Endothelial cell of umbilical vein (primary cell): Measurements from ENCODE around the gene ABCD1.

Experiments
- CTCF ChIP-seq, 2 donors: IDR thresholded peaks; 1 replicate in 1 of 2; 2 replicates in 1 of 2; pipeline ENCODE4 v1.5.1; 2011; ENCODE audit warnings: low read length in 2 of 2, mild to moderate bottlenecking in 2 of 2, moderate library complexity in 2 of 2, control low read depth in 1 of 2, inconsistent platforms in 1 of 2, low read depth in 1 of 2; ENCODE audit not compliant: insufficient read depth in 1 of 2; ENCODE audit errors: extremely low read depth in 1 of 2
- EZH2 ChIP-seq: IDR thresholded peaks from 2 replicates; pipeline ENCODE4 v1.6.1; 2012; ENCODE audit warnings: borderline replicate concordance, low read depth, mild to moderate bottlenecking, moderate library complexity, low read length, inconsistent platforms; ENCODE audit not compliant: severe bottlenecking
- FOS ChIP-seq: IDR thresholded peaks from 2 replicates; pipeline ENCODE4 v1.6.1; 2011; ENCODE audit warnings: mild to moderate bottlenecking, low read length, moderate library complexity, borderline replicate concordance; ENCODE audit not compliant: insufficient read depth
- GATA2 ChIP-seq: IDR thresholded peaks from 2 replicates; pipeline ENCODE4 v1.7.0; 2011; ENCODE audit warnings: low read depth, mild to moderate bottlenecking, moderate library complexity, mixed read lengths, low read length; ENCODE audit not compliant: insufficient read length, insufficient read depth
- JUN ChIP-seq: IDR thresholded peaks from 2 replicates; pipeline ENCODE4 v1.6.1; 2011; ENCODE audit warnings: borderline replicate concordance, low read depth; ENCODE audit not compliant: insufficient read length, insufficient read depth
- MAX ChIP-seq: IDR thresholded peaks from 2 replicates; pipeline ENCODE4 v1.6.1; 2011; ENCODE audit not compliant: insufficient read depth, insufficient read length
- MYC ChIP-seq: IDR thresholded peaks from one replicate; pipeline ENCODE4 v1.6.1; 2011; ENCODE audit warnings: mild to moderate bottlenecking, low read depth, low read length
- POLR2A ChIP-seq: IDR thresholded peaks from 2 replicates; pipeline ENCODE4 v1.6.1; 2012; ENCODE audit warnings: low read depth, mild to moderate bottlenecking, control low read depth, low read length
- POLR2AphosphoS5 ChIP-seq: IDR thresholded peaks from 2 replicates; pipeline ENCODE4 v1.6.1; 2012; ENCODE audit warnings: low read depth, mild to moderate bottlenecking, control low read depth, low read length, moderate library complexity; ENCODE audit not compliant: insufficient read depth

GRCh38 chrX:153725832-153726285, 1.2 kb downstream of the ABCD1 start:
- TF ChIP-seq CTCF (IDR thresholded peaks at IDR 0.05; ENCODE audit: extremely low read depth in 1 of 2, insufficient read depth in 1 of 2, low read depth in 1 of 2, low read length in 2 of 2) (no peak), MAX (no peak), GATA2 (no peak), POLR2AphosphoS5 (no peak), POLR2A (no peak), JUN (no peak), EZH2 (no peak), FOS (no peak), MYC (no peak)
